Suprapubic skin (tissue), 4 donors: ENCODE data around the gene NEU3. TPM values are rescaled to one million over a fixed set of nuclear protein-coding genes. Genes with fewer than 3 reads are reported as not detected.
"Not testable (repeated sequence)": the region's sequence is repeated elsewhere in the genome, so short reads cannot be mapped to it uniquely, and the experiment has no call there.

Experiments
- DNase-seq, 2 donors: peaks; one replicate each; pipeline ENCODE4 v3.0.0-alpha.2; 2019; ENCODE audit warnings: low spot score in 2 of 2
- H3K27ac ChIP-seq: fragments of 200-600 bp; sonication (generic); one replicate; pipeline ENCODE4 v1.5.1; 2019
- H3K27me3 ChIP-seq: fragments of 200-600 bp; sonication (generic); one replicate; pipeline ENCODE4 v1.5.1; 2019
- H3K36me3 ChIP-seq: fragments of 200-600 bp; sonication (generic); one replicate; pipeline ENCODE4 v1.5.1; 2019
- H3K4me1 ChIP-seq: fragments of 200-600 bp; sonication (generic); one replicate; pipeline ENCODE4 v1.5.1; 2019
- H3K4me3 ChIP-seq: fragments of 200-600 bp; sonication (generic); one replicate; pipeline ENCODE4 v1.5.1; 2019; ENCODE audit warnings: mild to moderate bottlenecking
- H3K9me3 ChIP-seq: fragments of 200-600 bp; sonication (generic); one replicate; pipeline ENCODE4 v1.5.1; 2019
- CTCF ChIP-seq, 2 donors: fragments of 200-600 bp in 1 of 2; fragments of 450-650 bp in 1 of 2; sonication (generic) in 1 of 2; IDR thresholded peaks; one replicate each; pipeline ENCODE4 v1.5.1; 2016 to 2019; ENCODE audit warnings: antibody characterized with exemption in 2 of 2, mild to moderate bottlenecking in 1 of 2, moderate library complexity in 1 of 2
- EP300 ChIP-seq: sonication (generic); formaldehyde crosslinking; IDR thresholded peaks from one replicate; pipeline ENCODE4 v1.6.1; 2017; ENCODE audit warnings: antibody characterized with exemption
- POLR2A ChIP-seq, 2 donors: fragments of 450-650 bp; IDR thresholded peaks; one replicate each; pipeline ENCODE4 v1.6.1; 2017; ENCODE audit warnings: antibody characterized with exemption in 2 of 2, mild to moderate bottlenecking in 2 of 2, moderate library complexity in 2 of 2
- POLR2AphosphoS5 ChIP-seq, 3 donors: sonication (generic); formaldehyde crosslinking; IDR thresholded peaks; one replicate each; pipeline ENCODE4 v1.6.1; 2017; ENCODE audit warnings: antibody characterized with exemption in 3 of 3
- WGBS: methylation state at CpG from one replicate; pipeline ENCODE4 v1.1.5; 2018; 5-methylcytosine and 5-hydroxymethylcytosine counted together
- total RNA-seq, 4 donors: library from RNA; depleted of rRNA; stranded (reverse); fragments of >200 nt; gene quantifications; one replicate each; pipeline ENCODE4 v1.1.0, GENCODE V29; 2016

NEU3 gene
- total RNA-seq, 4 donors from 2014 or later = 8.0 to 19.4 (median 12.6) TPM

- H3K9me3 ChIP-seq = no peaks in the 10 kb centered on the region
- H3K4me1 ChIP-seq = no peaks in the 10 kb centered on the region
- DNase-seq = no peak
- no peak overlapping the region for H3K27ac ChIP-seq
- no peaks in the 10 kb centered on the region for H3K36me3 ChIP-seq
- 85% methylated on average over 4 of the region's 4 CpGs for WGBS
- H3K4me3 ChIP-seq = no peak overlapping the region
- H3K27me3 ChIP-seq = no peaks in the 10 kb centered on the region
- TF ChIP-seq CTCF (IDR thresholded peaks at IDR 0.05) = no peak
- TF ChIP-seq POLR2AphosphoS5 (IDR thresholded peaks at IDR 0.05) = no peak
- no peak for TF ChIP-seq POLR2A (IDR thresholded peaks at IDR 0.05)
- TF ChIP-seq EP300 = no peak
These were observed 58.5 kb downstream of the NEU3 start for GRCh38 chr11:75047191-75047590.

GRCh38 chr11:75049501-75050266 lies 61.0 kb downstream of the NEU3 start:
- DNase-seq, H3K4me1 ChIP-seq, H3K36me3 ChIP-seq, H3K9me3 ChIP-seq, H3K27me3 ChIP-seq, H3K4me3 ChIP-seq, H3K27ac ChIP-seq: not testable (repeated sequence)
- 75% methylated on average over 8 of the region's 8 CpGs for WGBS

GRCh38 chr11:75050516-75050915 lies 61.8 kb downstream of the NEU3 start:
- 92% methylated on average over 4 of the region's 4 CpGs for WGBS
- H3K9me3 ChIP-seq = peaks cover 4% of the 10 kb centered on the region
- H3K27me3 ChIP-seq = no peaks in the 10 kb centered on the region
- TF ChIP-seq POLR2AphosphoS5 (IDR thresholded peaks at IDR 0.05) (no peak), POLR2A (IDR thresholded peaks at IDR 0.05) (no peak), EP300 (no peak), CTCF (IDR thresholded peaks at IDR 0.05) (no peak)
- H3K27ac ChIP-seq = no peak overlapping the region
- no peak overlapping the region for H3K4me3 ChIP-seq
- no peaks in the 10 kb centered on the region for H3K36me3 ChIP-seq
- no peak for DNase-seq
- no peaks in the 10 kb centered on the region for H3K4me1 ChIP-seq

- H3K9me3 ChIP-seq = peaks cover 4% of the 10 kb centered on the region
- 89% methylated on average over 5 of the region's 5 CpGs for WGBS
- no peaks in the 10 kb centered on the region for H3K27me3 ChIP-seq
- H3K4me1 ChIP-seq = no peaks in the 10 kb centered on the region
- no peak for TF ChIP-seq POLR2A (IDR thresholded peaks at IDR 0.05)
- no peak for TF ChIP-seq CTCF (IDR thresholded peaks at IDR 0.05)
- TF ChIP-seq POLR2AphosphoS5 (IDR thresholded peaks at IDR 0.05) = no peak
- no peak for TF ChIP-seq EP300
- H3K27ac ChIP-seq = no peak overlapping the region
- H3K4me3 ChIP-seq = no peak overlapping the region
- no peak for DNase-seq
- no peaks in the 10 kb centered on the region for H3K36me3 ChIP-seq
These were observed 62.3 kb downstream of the NEU3 start for GRCh38 chr11:75051043-75051442.

- Histone ChIP-seq H3K27ac (no peak overlapping the region), H3K27me3 (no peaks in the 10 kb centered on the region), H3K4me3 (no peak overlapping the region), H3K36me3 (no peaks in the 10 kb centered on the region), H3K9me3 (peaks cover 4% of the 10 kb centered on the region), H3K4me1 (no peaks in the 10 kb centered on the region)
- TF ChIP-seq POLR2A (IDR thresholded peaks at IDR 0.05) = no peak
- TF ChIP-seq CTCF (IDR thresholded peaks at IDR 0.05) = no peak
- TF ChIP-seq EP300 = no peak
- TF ChIP-seq POLR2AphosphoS5 (IDR thresholded peaks at IDR 0.05) = no peak
- no peak for DNase-seq
- 92% methylated on average over 1 of the region's 1 CpG for WGBS
These were observed 63.7 kb downstream of the NEU3 start for GRCh38 chr11:75052457-75052856.

GRCh38 chr11:75055511-75055910 lies 66.8 kb downstream of the NEU3 start:
- Histone ChIP-seq H3K27me3 (no peaks in the 10 kb centered on the region), H3K4me3 (no peak overlapping the region), H3K27ac (no peak overlapping the region), H3K4me1 (no peaks in the 10 kb centered on the region), H3K9me3 (peaks cover 4% of the 10 kb centered on the region), H3K36me3 (no peaks in the 10 kb centered on the region)
- no peak for DNase-seq
- WGBS = 93% methylated on average over 6 of the region's 6 CpGs
- TF ChIP-seq POLR2AphosphoS5 (IDR thresholded peaks at IDR 0.05) = no peak
